Activated CD8-positive, alpha-beta T cell treated with anti-CD3 and anti-CD28 coated beads for 36 hours (primary cell): ENCODE data around the gene PTGER2. TPM values are rescaled to one million over a fixed set of nuclear protein-coding genes. Genes with fewer than 3 reads are reported as not detected.

Experiments used
- ATAC-seq: fragments of 200-7000 bp; cut with Tn5 transposase; one replicate; pipeline ENCODE4 v1.10.0; 2021; ENCODE audit warnings: mild to moderate bottlenecking, moderate library complexity
- CTCF ChIA-PET: fragments of 350-600 bp; sonication (Branson Sonifier 250); formaldehyde crosslinking; loops from one replicate; lab custom pipeline; 2021; ENCODE audit warnings: antibody characterized with exemption; lab: Charles Lee
- POLR2A ChIA-PET: fragments of 350-600 bp; sonication (Branson Sonifier 250); formaldehyde crosslinking; loops from one replicate; lab custom pipeline; 2021; ENCODE audit warnings: antibody characterized with exemption; lab: Charles Lee
- DNase-seq: peaks from one replicate; pipeline ENCODE4 v3.0.0-alpha.2; 2020
- H3K27ac Mint-ChIP-seq: one replicate; pipeline ENCODE4 v1.8.0; 2021; ENCODE audit warnings: mild to moderate bottlenecking, mixed read lengths
- H3K27me3 Mint-ChIP-seq: one replicate; pipeline ENCODE4 v1.8.0; 2021; ENCODE audit warnings: mixed read lengths
- H3K36me3 Mint-ChIP-seq: one replicate; pipeline ENCODE4 v1.8.0; 2021; ENCODE audit warnings: low read depth, mixed read lengths
- H3K4me1 Mint-ChIP-seq: one replicate; pipeline ENCODE4 v1.8.0; 2021; ENCODE audit warnings: low read depth, mixed read lengths
- H3K4me3 Mint-ChIP-seq: one replicate; pipeline ENCODE4 v1.8.0; 2021; ENCODE audit warnings: mild to moderate bottlenecking, moderate library complexity, mixed read lengths
- H3K9me3 Mint-ChIP-seq: one replicate; pipeline ENCODE4 v1.8.0; 2021; ENCODE audit warnings: mixed read lengths
- intact Hi-C: fragments of 100-400 bp; cut with micrococcal nuclease; formaldehyde crosslinking; loops from one replicate; pipeline ENCODE4 v1.10.0; 2022
- total RNA-seq, 2 experiments: library from RNA; stranded (reverse); gene quantifications; one replicate each; pipeline ENCODE4 v1.2.3, GENCODE V29; 2021
- TF ChIP-seq, protein P1 (sequence below): fragments of 200-600 bp; IDR thresholded peaks from one replicate; pipeline ENCODE4 v1.8.0; 2022; ENCODE audit warnings: antibody characterized with exemption, mild to moderate bottlenecking

Gene PTGER2
- total RNA-seq, 2 experiments from 2014 or later = 19.5 to 19.9 TPM

DNA sequence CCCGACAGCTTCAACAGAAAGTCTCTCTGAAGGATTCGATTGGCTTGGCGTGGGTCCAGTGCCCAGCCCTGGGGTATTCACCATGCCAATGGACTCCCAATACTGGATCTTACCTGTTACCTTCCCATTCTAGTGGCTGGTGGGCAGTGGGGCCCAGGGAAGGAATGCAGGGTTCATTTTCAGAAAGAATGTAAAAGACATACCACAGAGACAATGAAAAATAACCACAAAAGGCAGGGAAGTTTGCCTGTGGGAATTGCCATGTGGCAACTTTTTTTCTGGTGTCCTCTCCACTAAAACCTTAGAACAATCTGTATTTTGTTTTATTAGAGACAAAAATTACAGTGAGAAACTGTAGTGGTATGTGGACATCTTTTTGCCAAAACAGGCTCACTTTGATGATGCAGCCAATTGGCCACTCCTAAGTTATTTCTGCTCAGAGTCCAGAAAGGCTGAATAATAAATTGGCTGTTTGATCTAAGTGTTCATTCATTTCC, 55.2 kb downstream of the PTGER2 start:
- ChIA-PET CTCF (no interaction called here), POLR2A (no interaction called here)
- DNase-seq = no peak
- intact Hi-C loops = no loop called here
- peaks cover 2% of the 10 kb centered on the region for H3K36me3 Mint-ChIP-seq
- no peaks in the 10 kb centered on the region for H3K27me3 Mint-ChIP-seq
- no peak overlapping the region for H3K4me3 Mint-ChIP-seq
- H3K4me1 Mint-ChIP-seq = no peaks in the 10 kb centered on the region
- H3K9me3 Mint-ChIP-seq = peaks cover 3% of the 10 kb centered on the region
- TF ChIP-seq, protein P1, sequence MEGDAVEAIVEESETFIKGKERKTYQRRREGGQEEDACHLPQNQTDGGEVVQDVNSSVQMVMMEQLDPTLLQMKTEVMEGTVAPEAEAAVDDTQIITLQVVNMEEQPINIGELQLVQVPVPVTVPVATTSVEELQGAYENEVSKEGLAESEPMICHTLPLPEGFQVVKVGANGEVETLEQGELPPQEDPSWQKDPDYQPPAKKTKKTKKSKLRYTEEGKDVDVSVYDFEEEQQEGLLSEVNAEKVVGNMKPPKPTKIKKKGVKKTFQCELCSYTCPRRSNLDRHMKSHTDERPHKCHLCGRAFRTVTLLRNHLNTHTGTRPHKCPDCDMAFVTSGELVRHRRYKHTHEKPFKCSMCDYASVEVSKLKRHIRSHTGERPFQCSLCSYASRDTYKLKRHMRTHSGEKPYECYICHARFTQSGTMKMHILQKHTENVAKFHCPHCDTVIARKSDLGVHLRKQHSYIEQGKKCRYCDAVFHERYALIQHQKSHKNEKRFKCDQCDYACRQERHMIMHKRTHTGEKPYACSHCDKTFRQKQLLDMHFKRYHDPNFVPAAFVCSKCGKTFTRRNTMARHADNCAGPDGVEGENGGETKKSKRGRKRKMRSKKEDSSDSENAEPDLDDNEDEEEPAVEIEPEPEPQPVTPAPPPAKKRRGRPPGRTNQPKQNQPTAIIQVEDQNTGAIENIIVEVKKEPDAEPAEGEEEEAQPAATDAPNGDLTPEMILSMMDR = no peak
- no peak overlapping the region for H3K27ac Mint-ChIP-seq
- ATAC-seq = no peak

DNA sequence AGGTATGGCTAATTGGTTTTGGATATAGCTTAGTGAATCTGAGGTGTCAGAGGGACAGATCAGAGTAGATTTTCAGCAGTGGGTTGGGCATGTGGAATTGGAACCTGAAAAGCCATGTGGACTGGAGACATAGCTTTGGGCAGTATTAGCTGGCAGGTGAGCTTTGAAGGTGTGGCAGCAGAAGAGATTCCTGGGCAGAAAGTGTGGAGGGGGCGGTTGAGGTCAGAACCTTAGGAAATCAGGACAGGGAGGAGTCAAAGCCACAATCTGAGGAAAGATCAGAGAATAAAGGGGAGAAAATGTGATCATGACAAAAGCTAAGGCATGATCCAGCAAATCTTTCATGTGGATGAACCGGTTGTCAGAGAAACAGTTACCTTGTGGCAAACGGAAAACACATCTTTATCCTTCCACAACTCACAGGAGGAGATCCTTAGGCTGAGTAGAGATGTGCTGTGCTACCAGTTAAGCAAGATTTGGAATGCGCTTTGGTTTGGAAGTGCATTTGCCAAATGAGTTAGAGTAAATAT, 56.4 kb downstream of the PTGER2 start:
- peaks cover 2% of the 10 kb centered on the region for H3K4me1 Mint-ChIP-seq

DNA sequence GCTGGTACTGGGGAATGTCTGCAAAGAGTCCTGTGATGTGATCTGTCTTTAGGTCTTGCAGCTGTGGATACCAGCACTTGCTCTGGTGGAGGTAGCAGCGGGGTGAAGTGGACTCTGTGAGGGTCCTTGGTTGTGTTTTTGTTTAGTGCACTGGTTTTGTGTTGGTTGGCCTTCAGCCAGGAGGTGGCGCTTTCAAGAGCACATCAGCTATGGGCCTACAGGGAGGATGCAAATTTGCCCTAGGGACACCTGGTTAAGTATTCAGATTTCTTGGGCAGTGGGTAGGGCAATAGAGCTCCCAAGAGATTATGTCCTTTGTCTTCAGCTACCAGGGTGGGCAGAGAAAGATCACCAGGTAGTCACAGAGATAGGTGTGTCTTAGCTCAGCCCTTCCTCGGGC, 63.8 kb downstream of the PTGER2 start:
- no peak overlapping the region for H3K4me3 Mint-ChIP-seq
- DNase-seq = no peak
- peaks cover 16% of the 10 kb centered on the region for H3K9me3 Mint-ChIP-seq
- ChIA-PET CTCF (interaction anchor here (1.2 to 3.5 kb wide), 4 partner anchors 16 to 78 kb away, joined by 3 to 12 read pairs (median 5); partner anchors contain the start of gene PTGER2), POLR2A (no interaction called here)
- no peaks in the 10 kb centered on the region for H3K27me3 Mint-ChIP-seq
- peaks cover 10% of the 10 kb centered on the region for H3K4me1 Mint-ChIP-seq
- intact Hi-C loops = no loop called here
- TF ChIP-seq, protein P1 = peak; percentile 5
- peaks cover 10% of the 10 kb centered on the region for H3K36me3 Mint-ChIP-seq
- ATAC-seq = no peak
- H3K27ac Mint-ChIP-seq = no peak overlapping the region

More for the DNA sequence above, 56.4 kb downstream of the PTGER2 start:
- H3K36me3 Mint-ChIP-seq = peaks cover 5% of the 10 kb centered on the region
- H3K9me3 Mint-ChIP-seq = peaks cover 6% of the 10 kb centered on the region
- H3K27me3 Mint-ChIP-seq = no peaks in the 10 kb centered on the region
- DNase-seq (no peak), ATAC-seq (no peak)
- TF ChIP-seq, protein P1 = no peak
- CTCF ChIA-PET = interaction anchor here (0.8 to 1.1 kb wide), 2 partner anchors 11 kb away, joined by 3 read pairs; no protein-coding TSS in a partner anchor
- POLR2A ChIA-PET = no interaction called here
- no peak overlapping the region for H3K27ac Mint-ChIP-seq
- no peak overlapping the region for H3K4me3 Mint-ChIP-seq
- intact Hi-C loops = no loop called here

Other genes with a start within 250 kb of the PTGER2 start
- under 1 TPM in 1 of 2 experiments, not detected in 1; 0.29 TPM for gene NID2, start 245.3 kb upstream of the PTGER2 start, total RNA-seq
- under 1 TPM; 0.13 to 0.43 TPM for gene PTGDR, start 46.6 kb upstream of the PTGER2 start, total RNA-seq
- gene TXNDC16, start 238.2 kb downstream of the PTGER2 start, total RNA-seq = 1 to 10 TPM; 5.7 to 6.8 TPM
- gene GPR137C, start 238.5 kb downstream of the PTGER2 start, total RNA-seq = under 1 TPM; 0.05 to 0.11 TPM